NT2/D1 (cell line): ENCODE data around the gene SMTN.

Experiments
- YY1 ChIP-seq: IDR thresholded peaks from 2 replicates; pipeline ENCODE4 v1.6.1; 2011; ENCODE audit not compliant: insufficient read length, insufficient read depth
- ZNF274 ChIP-seq: IDR thresholded peaks from 2 replicates; pipeline ENCODE4 v1.6.1; 2011; ENCODE audit warnings: mild to moderate bottlenecking, low read depth, low read length

DNA sequence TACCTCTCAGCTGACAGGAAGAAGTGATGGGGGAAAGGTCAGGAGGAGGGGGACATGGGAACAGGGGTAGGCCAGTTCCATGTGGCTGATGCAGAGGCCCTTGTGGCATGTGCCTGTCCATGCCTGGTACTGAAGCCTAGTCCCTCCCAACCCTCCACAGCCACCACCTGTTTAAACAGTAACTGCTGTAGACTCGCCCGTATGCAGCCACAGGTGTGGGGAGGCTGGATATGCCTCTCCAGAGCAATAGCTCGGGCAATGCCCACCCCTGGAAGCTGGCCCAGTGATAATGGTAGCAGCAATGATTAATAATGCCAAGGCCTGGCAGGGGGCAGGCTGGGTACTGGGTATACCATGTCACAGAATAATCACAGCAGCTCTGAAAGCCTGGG, 2.3 kb downstream of the SMTN start:
- TF ChIP-seq YY1, result no peak
- no peak for TF ChIP-seq ZNF274
